ENCODE data around the gene AP4M1. TPM values are rescaled to one million over a fixed set of nuclear protein-coding genes. Genes with fewer than 3 reads are reported as not detected.

The AP4M1 gene
- total RNA-seq, 1 donor from 2014 or later, result 15.5 TPM

DNA sequence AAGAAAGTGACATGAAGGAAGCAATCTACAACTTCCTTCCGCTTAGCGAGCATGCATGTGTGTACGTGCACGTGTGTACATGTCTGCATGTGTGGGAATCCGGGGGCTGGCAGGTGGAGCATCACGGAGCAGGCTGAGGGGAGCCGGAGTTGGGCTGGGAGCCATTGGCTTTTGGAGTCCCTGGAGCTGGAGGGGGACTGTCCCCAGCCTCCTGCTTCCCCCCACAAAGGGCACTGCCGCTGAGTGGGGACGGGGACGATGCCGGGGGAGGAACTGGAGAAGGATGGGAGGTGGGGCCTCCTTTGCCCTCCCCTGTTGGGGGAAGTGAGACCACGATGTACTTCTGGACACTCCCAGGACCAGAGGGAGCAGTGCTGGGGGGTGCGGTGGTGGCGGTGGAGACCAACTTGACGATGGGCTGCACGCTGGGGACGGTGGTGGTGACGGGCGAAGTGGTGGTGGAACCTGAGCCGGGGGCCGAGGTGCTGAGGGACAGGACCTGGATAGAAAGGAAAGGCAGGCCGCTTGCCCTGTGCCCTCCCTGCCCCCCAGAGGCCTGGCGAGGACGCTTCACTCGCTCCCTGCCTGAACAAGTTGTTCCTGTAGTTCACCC is 5.8 kb downstream of the AP4M1 start:
- H3K9me3 ChIP-seq (ENCODE audit: insufficient read depth, low read depth, low read length), result no peaks in the 10 kb centered on the region
- Mint-ChIP-seq H3K27ac (ENCODE audit: unreplicated experiment) (no peak overlapping the region), H3K4me1 (ENCODE audit: low read depth, unreplicated experiment) (peaks cover 6% of the 10 kb centered on the region), H3K27me3 (ENCODE audit: low read depth, unreplicated experiment) (no peaks in the 10 kb centered on the region), H3K9me3 (ENCODE audit: unreplicated experiment) (no peaks in the 10 kb centered on the region), H3K4me3 (ENCODE audit: unreplicated experiment) (no peak overlapping the region), H3K36me3 (ENCODE audit: low read depth, unreplicated experiment) (peaks cover 33% of the 10 kb centered on the region)
- H3K4me3 ChIP-seq (ENCODE audit: insufficient read depth, low read depth, low read length), result no peak overlapping the region
- H3K27ac ChIP-seq (ENCODE audit: low read depth, low read length), result no peak overlapping the region
- H2AFZ ChIP-seq (ENCODE audit: low read depth, low read length), result no peak overlapping the region
- no peak for TF ChIP-seq CTCF (IDR thresholded peaks at IDR 0.05; ENCODE audit: insufficient read depth, low read depth, low read length)
- no peak for TF ChIP-seq EZH2 (IDR thresholded peaks at IDR 0.05; ENCODE audit: insufficient read depth, low read length)
- H3K36me3 ChIP-seq (ENCODE audit: insufficient read depth, low read length), result peaks cover 21% of the 10 kb centered on the region
- peaks cover 13% of the 10 kb centered on the region for H4K20me1 ChIP-seq (ENCODE audit: insufficient read depth, low read length)
- peaks cover 4% of the 10 kb centered on the region for H3K79me2 ChIP-seq (ENCODE audit: insufficient read depth, low read length)
- H3K9ac ChIP-seq (ENCODE audit: low read length), result no peak overlapping the region
- DNase-seq (ENCODE audit: low read depth) (no peak), FAIRE-seq (no peak)
- H3K27me3 ChIP-seq (ENCODE audit: insufficient read depth, low read length), result no peaks in the 10 kb centered on the region
- H3K4me2 ChIP-seq (ENCODE audit: low read length), result no peak overlapping the region
- peaks cover 8% of the 10 kb centered on the region for H3K4me1 ChIP-seq (ENCODE audit: insufficient read depth, low read length)

- FAIRE-seq, result no peak
- Histone ChIP-seq H3K27me3 (ENCODE audit: insufficient read depth, low read length) (no peaks in the 10 kb centered on the region), H3K36me3 (ENCODE audit: insufficient read depth, low read length) (peaks cover 21% of the 10 kb centered on the region), H3K9ac (ENCODE audit: low read length) (no peak overlapping the region), H4K20me1 (ENCODE audit: insufficient read depth, low read length) (peaks cover 13% of the 10 kb centered on the region), H3K27ac (ENCODE audit: low read depth, low read length) (no peak overlapping the region), H3K4me1 (ENCODE audit: insufficient read depth, low read length) (peaks cover 2% of the 10 kb centered on the region), H2AFZ (ENCODE audit: low read depth, low read length) (no peak overlapping the region), H3K4me3 (ENCODE audit: insufficient read depth, low read depth, low read length) (no peak overlapping the region), H3K79me2 (ENCODE audit: insufficient read depth, low read length) (no peaks in the 10 kb centered on the region), H3K4me2 (ENCODE audit: low read length) (no peak overlapping the region), H3K9me3 (ENCODE audit: insufficient read depth, low read depth, low read length) (no peaks in the 10 kb centered on the region)
- no peaks in the 10 kb centered on the region for H3K9me3 Mint-ChIP-seq (ENCODE audit: unreplicated experiment)
- H3K4me3 Mint-ChIP-seq (ENCODE audit: unreplicated experiment), result no peak overlapping the region
- H3K27ac Mint-ChIP-seq (ENCODE audit: unreplicated experiment), result no peak overlapping the region
- TF ChIP-seq EZH2 (IDR thresholded peaks at IDR 0.05; ENCODE audit: insufficient read depth, low read length) (no peak), CTCF (IDR thresholded peaks at IDR 0.05; ENCODE audit: insufficient read depth, low read depth, low read length) (no peak)
- DNase-seq (ENCODE audit: low read depth), result no peak
- peaks cover 6% of the 10 kb centered on the region for H3K4me1 Mint-ChIP-seq (ENCODE audit: low read depth, unreplicated experiment)
- H3K27me3 Mint-ChIP-seq (ENCODE audit: low read depth, unreplicated experiment), result no peaks in the 10 kb centered on the region
- H3K36me3 Mint-ChIP-seq (ENCODE audit: low read depth, unreplicated experiment), result peaks cover 37% of the 10 kb centered on the region
Observed at GRCh38 chr7:100107890-100108289, 6.4 kb downstream of the AP4M1 start.

GRCh38 chr7:100109521-100110163 is 8.2 kb downstream of the AP4M1 start:
- no peak overlapping the region for H2AFZ ChIP-seq (ENCODE audit: low read depth, low read length)
- peaks cover 13% of the 10 kb centered on the region for H4K20me1 ChIP-seq (ENCODE audit: insufficient read depth, low read length)
- H3K9me3 ChIP-seq (ENCODE audit: insufficient read depth, low read depth, low read length), result no peaks in the 10 kb centered on the region
- peaks cover 39% of the 10 kb centered on the region for H3K36me3 Mint-ChIP-seq (ENCODE audit: low read depth, unreplicated experiment)
- DNase-seq (ENCODE audit: low read depth) (no peak), FAIRE-seq (no peak)
- no peaks in the 10 kb centered on the region for H3K9me3 Mint-ChIP-seq (ENCODE audit: unreplicated experiment)
- no peak overlapping the region for H3K27ac Mint-ChIP-seq (ENCODE audit: unreplicated experiment)
- no peaks in the 10 kb centered on the region for H3K27me3 ChIP-seq (ENCODE audit: insufficient read depth, low read length)
- H3K9ac ChIP-seq (ENCODE audit: low read length), result no peak overlapping the region
- H3K4me3 Mint-ChIP-seq (ENCODE audit: unreplicated experiment), result no peak overlapping the region
- no peaks in the 10 kb centered on the region for H3K4me1 Mint-ChIP-seq (ENCODE audit: low read depth, unreplicated experiment)
- no peak for TF ChIP-seq CTCF (IDR thresholded peaks at IDR 0.05; ENCODE audit: insufficient read depth, low read depth, low read length)
- TF ChIP-seq EZH2 (IDR thresholded peaks at IDR 0.05; ENCODE audit: insufficient read depth, low read length), result no peak
- no peak overlapping the region for H3K27ac ChIP-seq (ENCODE audit: low read depth, low read length)
- H3K4me2 ChIP-seq (ENCODE audit: low read length), result no peak overlapping the region
- no peak overlapping the region for H3K4me3 ChIP-seq (ENCODE audit: insufficient read depth, low read depth, low read length)
- H3K4me1 ChIP-seq (ENCODE audit: insufficient read depth, low read length), result no peaks in the 10 kb centered on the region
- H3K36me3 ChIP-seq (ENCODE audit: insufficient read depth, low read length), result peaks cover 21% of the 10 kb centered on the region
- H3K79me2 ChIP-seq (ENCODE audit: insufficient read depth, low read length), result no peaks in the 10 kb centered on the region
- H3K27me3 Mint-ChIP-seq (ENCODE audit: low read depth, unreplicated experiment), result no peaks in the 10 kb centered on the region

All from astrocyte (in vitro differentiated cells and primary cell).